ENCODE results near the gene TP53INP2.
A peak's percentile ranks its signal among the peaks of the same experiment; 100 is the strongest.
"Not testable (repeated sequence)": the region's sequence is repeated elsewhere in the genome, so short reads cannot be mapped to it uniquely, and the experiment has no call there.

Gene TP53INP2, protein sequence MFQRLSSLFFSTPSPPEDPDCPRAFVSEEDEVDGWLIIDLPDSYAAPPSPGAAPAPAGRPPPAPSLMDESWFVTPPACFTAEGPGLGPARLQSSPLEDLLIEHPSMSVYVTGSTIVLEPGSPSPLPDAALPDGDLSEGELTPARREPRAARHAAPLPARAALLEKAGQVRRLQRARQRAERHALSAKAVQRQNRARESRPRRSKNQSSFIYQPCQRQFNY

DNA sequence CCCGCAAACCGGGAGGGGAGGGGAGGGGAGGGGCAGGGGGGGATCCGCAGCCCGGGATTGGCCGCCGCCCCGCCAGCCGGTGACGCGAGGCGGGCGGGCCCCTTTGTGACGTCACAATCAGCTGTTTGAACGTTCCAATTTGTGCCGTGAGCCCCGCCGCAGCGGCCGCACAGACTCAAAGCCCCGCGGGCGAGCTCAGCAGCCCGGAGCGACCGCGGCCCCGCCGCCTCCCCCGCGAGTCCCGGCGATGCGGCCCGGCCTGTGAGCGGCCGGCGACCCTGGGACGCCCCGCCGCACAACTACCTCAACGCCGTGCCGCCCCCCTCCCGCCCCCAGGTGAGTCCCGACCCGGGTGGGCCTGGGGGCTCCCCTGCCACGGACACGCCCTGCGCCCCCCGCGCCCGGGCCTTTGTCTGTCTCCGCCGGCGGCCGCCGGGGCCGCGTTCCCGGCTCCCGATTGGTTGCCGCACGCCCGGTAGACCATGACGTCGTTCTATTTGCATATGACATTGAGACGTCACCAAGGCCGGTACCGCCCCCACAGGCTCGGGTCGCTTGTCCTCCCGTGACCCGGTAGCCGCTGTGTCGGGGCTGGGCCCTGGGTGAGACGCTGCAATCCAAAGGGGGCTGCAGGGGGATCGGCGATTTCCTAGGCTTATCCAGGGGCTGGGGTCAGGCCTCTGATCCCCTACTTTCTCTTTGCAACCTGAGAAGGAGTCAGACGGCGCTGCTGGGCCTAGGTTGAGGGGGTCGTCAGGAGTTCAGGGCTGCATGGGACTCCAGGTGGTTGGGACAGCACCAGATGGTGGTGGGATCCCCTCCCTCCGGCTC, at the start of gene TP53INP2:
TSS of gene TP53INP2 (plus strand) at position 168 of the 831 bp plus-strand sequence. CDS start 4,396 bp downstream, outside the sequence.
- DNase-seq: peak; percentile 77

DNA sequence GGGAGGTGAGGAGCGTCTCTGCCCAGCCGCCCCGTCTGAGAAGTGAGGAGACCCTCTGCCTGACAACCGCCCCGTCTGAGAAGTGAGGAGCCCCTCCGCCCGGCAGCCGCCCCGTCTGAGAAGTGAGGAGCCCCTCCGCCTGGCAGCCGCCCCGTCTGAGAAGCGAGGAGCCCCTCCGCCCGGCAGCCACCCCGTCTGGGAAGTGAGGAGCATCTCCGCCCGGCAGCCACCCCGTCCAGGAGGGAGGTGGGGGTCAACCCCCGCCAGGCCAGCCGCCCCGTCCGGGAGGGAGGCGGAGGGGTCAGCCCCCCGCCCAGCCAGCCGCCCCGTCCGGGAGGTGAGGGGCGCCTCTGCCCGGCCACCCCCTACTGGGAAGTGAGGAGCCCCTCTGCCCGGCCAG, 45.5 kb upstream of the TP53INP2 start:
- not testable (repeated sequence) for DNase-seq

DNA sequence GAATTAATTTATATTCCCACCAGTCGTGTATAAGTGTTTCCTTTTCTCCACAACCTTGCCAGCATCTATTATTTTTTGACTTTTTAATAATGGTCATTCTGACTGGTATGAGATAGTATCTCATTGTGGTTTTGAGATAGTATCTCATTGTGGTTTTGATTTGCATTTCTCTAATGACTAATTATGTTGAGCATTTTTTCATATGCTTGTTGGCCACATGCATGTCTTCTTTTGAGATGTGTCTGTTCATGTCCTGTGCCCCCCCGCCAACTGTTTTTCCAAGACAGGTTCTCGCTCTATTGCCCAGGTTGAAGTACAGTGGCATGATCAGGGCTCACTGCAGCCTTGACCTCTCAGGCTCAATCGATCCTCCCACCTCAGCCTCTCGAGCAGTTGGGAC, 42.3 kb upstream of the TP53INP2 start:
- DNase-seq: not testable (repeated sequence)

DNA sequence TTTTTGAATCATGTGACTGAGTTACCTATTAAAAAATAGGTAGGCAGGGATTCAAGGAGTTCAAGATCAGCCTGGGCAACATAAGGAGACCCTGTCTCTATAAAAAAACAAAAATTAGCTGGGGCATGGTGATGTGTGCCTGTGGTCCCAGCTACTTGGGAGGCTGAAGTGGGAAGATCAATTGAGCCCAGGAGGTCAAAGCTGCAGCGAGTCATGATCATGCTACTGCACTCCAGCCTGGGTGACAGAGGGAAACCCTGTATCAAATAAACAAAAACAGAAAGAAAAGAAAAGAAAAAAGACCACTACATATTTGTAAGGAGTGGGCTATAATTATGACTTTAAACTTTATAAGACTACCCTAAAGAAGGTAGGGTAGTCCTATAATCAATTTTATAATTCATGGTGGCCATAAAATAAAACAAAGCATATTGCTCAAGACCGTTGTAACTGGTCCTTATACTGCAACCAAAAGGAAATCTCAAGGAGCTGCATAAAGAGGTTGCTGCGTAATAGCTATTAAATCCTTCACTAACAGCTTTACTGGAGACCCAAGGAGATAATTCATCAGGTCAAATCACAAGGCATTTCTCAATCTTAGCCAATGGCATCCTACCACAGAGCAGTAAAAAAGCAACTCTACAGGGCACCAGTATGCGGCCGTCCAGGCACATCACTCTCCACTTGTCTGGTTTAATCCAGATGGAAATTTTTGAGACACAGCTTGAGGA, 40.8 kb upstream of the TP53INP2 start:
- no peak for DNase-seq

DNA sequence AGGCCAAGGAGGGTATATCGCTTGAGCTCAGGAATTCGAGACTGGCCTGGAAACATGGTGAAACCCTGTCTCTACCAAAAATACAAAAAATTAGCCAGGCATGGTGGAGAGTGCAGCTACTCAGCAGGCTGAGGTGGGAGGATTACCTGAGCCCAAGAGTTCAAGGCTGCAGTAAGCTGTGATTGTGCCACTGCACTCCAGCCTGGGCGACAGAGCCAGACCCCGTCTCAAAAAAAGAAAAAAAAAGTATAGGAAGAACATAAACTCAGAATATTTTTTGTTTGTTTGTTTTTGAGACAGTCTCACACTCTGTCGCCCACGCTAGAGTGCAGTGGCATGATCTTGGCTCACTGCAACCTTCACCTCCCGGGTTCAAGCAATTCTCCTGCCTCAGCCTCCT, 39.4 kb upstream of the TP53INP2 start:
- DNase-seq: not testable (repeated sequence)

DNA sequence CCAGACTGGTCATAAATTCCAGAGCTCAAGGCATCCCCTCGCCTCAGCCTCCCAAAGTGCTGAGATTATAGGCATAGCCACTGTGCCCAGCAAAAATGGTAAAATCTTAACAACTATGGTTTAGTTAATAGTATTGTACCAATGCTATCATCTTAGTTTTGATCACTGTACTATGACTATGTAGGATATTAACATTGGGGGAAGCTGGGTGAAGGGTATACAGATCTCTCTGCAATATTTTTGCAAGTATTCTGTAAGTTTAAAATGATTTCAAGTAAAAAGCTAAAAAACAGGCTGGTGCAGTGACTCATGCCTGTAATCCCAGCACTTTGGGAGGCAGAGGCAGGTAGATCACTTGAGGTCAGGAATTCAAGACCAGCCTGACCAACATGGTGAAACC, 35.0 kb upstream of the TP53INP2 start:
- DNase-seq: no peak

DNA sequence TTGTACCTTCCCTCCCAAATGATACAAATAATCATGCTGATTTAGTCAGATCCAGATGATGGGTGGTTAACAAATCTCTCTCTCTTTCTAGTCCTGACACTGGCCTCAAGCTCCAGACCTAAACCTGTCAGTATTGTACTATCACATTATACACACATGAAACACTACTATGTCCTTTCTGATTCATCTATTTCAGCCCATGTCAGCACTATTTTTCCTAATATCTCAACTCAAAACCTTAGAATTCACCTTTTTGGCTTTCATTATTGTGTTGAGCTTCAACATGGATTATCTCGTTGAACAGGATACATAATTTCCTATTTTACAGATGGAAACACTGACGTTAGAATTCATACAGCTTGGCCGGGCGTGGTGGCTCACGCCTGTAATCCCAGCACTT, 30.7 kb upstream of the TP53INP2 start:
- no peak for DNase-seq

DNA sequence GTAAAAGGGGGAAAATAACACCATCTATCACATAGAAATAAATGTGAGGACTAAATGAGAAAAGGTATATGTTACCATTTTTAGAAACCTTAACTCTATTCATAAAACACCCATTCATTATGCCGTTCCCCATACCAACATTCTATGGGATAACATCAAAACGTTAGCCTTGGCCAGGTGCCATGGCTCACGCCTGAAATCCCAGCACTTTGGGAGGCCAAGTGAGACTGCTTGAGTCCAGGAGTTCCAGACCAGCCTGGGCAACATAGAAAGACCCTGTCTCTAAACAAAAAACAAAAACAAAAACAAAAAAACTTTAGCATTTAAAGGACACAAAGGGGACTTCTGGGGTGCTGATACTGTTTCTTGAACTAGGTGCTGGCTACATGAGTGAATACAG, 28.6 kb upstream of the TP53INP2 start:
- no peak for DNase-seq

DNA sequence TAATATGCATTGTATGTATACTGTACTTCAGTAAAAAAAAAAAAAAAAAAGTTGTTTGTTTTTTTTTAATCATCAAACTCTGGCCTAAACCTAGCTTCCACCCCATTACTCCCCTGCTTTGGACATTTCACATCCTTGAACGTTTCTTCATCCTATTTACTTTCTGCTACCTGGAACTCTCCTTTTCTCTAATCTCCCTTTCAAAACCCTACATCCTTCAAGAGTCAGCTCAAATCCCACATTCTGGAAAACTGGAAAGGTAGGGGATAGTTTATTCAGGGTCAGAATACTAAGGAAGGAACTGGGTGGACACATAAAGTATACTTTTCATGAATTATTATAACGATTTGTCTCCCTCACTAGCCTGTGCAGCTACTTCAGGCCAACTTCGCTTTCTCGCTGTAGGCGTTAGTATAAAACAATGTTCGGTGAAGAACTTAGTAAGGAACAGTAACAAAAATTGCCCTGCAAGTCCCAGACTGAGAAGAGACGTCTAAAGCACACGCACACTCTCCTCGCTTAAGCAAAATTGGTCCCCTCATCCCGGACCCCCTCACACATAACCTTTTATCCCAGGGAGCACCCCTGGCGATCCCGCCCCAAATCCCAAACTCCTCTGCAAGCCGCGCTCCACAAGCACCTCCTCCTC, 28.0 kb upstream of the TP53INP2 start:
- DNase-seq: no peak

DNA sequence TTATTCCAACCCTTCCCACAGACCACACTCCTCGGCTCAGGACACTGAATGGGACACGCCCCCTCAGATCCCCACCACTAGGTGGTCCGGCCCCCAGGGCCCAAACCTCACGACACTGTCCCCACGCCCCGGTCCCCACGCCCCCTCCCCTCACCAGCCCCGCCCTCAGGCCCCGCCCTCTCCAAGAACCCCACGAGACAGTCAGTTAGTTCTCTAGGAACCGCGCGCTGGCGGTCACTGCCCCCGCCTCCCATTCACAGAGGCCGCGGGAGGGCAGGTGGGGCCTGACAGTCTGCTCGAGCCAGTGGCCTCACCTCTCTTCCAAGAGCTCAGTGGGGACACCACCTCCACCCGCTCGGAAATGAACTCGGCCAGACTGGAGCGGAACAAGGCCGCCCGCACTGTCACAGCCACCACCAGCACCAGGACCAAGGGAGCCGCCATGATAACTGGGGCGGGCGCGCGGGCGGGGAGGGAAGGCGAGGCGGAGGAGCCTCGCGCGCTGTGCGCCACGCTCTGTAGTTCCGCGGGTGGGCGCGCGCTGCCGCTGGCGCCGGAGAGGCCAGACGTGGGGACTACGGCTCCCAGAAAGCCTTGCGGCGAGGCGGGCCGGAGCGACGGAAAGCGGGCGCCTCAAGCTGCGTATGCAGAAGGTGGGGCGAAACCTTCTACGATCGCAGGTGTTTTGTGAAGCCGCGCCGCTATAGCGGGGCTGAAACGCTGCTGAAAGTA, 27.3 kb upstream of the TP53INP2 start, which contains the start of gene PIGU:
TSS of gene PIGU (minus strand) at position 451 of the 732 bp plus-strand sequence. CDS start at position 444, 7 bp downstream.
- peak; percentile 92 for DNase-seq

DNA sequence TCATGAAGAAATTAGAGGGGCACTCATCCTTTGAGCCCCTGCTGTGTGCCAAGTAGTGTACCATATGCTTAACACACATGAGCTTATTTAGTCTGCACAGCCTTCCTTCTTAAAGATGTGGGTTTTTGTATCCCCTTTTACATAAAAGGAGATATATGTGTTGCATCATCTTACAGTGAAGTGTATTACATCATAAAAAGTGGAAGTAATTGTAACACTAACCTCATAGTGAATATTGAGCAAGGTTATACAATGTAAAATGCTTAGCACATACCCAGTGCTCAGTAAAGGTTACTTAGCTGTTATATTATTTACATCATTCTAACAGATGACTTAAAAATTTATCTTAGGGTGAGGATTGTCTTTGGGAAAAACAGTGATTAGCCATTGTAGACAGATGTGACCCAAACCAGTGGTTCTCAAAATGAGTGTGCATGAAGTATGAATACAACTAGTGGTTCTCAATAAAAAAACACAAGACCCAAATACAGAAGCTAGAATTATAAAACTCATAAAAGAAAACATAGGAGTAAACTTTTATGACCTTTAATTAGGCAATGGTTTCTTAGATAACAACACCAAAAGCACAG, 23.5 kb upstream of the TP53INP2 start:
- no peak for DNase-seq

DNA sequence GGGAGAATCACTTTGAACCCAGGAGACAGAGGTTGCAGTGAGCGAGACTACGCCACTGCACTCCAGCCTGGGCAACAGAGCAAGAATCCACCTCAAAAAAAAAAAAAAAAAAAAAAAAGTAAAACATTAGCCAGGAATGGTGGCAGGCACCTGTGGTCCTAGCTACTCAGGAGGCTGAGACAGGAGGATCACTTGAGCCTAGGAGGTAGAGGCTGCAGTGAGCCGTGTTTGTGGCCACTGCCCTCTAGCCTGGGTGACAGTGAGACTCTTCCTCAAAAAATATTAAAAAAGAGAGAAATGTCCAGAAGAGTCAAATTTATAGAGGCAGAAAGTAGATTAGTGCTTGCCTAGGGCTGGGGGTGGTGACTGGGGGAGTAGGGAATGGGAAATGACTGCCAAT, 20.5 kb upstream of the TP53INP2 start:
- DNase-seq: no peak

DNA sequence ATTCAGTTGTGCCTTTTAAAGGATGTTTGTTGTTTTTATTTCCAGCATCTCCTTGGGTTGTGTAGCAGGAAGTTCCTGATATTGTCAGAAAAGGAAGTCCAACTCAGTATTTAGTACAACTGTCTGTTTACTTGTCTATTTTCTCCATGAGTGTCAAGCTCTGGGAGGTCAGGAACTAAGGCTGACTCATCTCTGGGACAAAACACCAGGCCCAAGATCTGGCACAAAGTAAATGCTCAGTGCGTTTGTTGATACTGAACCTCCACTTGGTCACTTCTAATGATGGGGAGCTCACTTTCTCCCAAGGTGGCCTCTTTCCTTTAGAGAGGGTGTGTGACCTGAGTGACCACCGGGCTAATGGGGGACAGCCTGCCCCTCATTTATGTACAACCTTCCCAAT, 14.7 kb upstream of the TP53INP2 start:
- DNase-seq: no peak

DNA sequence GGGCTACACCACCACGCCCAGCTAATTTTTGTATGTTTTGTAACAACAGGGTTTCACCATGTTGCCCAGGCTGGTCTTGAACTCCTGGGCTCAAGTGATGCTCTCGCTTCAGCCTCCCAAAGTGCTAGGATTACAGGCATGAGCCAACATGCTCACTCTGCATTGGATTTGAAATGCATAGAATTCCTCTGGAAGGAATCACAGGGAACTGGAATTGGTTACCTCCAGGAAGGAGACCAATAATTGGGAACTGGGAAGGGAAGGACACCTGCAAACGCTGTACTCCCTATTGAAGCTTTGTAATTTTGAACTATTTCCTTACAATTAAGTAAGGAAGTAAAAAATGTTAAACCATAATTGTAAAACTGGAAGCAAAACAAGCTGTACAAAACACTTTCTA, 12.3 kb upstream of the TP53INP2 start:
- DNase-seq: no peak

DNA sequence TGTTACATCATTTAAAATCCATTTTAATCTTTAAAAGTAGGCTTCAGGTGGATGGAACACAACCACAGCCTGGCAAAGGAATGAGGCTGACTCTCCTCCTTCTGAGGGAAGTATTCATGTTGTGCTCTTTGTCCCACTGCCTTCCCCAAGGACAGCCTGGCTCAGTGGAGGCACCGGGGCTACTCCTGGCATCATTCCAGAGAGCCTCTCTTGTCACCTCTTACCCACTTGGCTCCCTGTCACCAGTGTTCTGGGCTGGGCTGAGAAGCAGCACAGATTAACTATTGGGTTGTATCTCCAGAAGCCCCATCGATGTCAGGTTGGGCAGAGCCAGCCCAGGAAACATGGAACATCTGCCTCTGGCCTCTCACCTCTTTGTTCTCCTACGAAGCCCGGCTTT, 10.7 kb upstream of the TP53INP2 start:
- no peak for DNase-seq

DNA sequence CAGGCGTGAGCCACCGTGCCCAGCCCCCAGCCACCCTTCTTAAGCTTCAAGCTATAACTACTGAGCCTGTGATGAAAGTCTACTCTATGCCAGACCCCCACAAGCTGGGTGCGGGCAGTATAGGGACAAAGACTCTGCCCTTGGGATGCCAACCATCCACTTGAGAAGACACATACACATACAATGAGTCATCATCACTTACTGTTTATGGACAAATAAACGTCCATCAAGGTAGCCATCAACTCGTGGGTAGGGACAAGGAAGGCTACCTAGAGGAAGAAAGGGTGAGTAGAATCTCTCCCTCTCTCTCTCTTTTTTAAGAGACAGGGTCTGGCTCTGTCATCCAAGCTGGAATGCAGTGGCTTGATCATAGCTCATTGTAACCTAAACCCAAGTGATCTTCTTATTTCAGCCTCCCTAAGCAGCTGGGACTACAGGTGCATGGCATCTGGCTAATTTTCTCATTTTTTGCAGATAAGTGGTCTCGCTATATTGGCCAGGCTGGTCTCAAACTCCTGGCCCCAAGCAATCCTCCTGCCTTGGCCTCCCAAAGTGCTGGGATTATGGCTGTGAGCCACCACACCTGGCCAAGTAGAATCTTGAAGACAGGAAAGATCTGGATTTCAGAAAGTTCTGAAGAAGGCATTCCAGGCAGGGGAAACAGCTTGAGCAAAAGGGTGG, 2.6 kb upstream of the TP53INP2 start:
- no peak for DNase-seq

DNA sequence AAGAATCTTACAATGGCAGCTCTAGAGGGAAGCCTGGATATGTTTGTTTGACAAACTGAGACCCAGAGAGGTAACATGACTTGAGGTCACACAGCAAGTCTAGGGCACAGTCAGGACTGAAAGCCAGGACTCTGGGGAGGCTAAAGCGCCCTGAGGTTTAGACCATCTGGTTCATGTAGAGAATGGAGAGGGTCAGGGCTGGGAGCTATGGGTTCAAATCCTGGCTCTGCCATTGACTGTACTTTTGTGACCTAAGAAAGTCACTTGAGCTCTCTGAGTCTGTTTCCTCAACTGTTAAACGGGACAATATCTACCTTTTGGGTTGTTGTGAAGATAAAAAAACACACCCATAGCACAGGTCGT, 1.1 kb upstream of the TP53INP2 start:
- no peak for DNase-seq

DNA sequence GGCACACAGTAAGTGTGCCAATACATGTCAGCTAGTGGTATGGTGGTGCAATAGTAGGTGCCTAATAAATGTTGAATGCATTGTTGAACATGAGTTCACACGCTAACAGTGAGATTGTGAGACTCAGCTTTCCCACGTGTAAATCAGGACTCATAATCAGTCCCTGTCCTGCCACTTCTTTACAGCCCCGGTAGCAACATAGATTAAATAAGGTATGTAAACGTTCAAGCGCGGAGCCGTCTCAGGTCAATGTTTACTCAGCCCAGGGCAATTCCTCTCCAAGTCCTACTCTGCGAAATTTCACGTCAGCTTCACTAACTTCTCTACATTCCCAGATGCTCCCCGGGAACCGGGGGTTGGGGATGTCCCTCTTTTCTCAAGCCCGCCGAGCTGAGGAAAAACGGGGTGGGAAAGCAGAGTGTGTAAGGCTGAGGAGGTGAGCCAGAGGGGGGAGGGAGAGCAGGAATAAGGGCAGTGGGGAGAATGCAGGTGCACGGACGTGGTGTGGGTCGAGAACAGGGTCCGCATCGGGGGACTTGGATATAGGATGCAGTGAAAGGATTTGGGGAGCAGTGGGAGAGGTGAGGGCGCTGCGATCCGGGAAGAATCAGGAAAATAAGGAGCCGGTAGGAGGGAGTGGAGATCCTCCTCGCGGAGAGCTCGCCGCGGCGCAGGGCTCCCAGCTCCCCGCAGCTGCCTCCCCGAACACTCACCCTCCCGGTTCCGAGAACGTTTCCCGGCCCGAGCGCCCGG, 544 bp upstream of the TP53INP2 start:
- peak; percentile 13 for DNase-seq

DNA sequence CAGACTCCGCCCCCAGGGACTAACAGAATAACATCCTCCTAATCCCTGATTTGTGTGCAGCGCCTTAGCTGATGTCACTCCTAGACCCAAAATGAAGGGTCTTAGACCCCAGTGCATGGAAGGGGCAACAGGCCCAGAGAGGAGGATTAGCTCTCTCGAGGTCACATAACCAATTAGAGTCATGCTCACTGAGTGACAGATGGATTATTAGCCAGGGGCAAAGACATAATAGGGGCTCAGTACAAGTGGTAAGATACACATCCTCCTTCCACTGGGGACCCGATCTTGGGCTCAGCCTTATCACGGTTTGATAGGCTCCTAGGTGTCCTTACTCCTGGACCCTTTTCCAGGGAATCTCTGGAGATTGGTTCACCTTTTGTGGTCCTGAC, 858 bp downstream of the TP53INP2 start:
- no peak for DNase-seq

DNA sequence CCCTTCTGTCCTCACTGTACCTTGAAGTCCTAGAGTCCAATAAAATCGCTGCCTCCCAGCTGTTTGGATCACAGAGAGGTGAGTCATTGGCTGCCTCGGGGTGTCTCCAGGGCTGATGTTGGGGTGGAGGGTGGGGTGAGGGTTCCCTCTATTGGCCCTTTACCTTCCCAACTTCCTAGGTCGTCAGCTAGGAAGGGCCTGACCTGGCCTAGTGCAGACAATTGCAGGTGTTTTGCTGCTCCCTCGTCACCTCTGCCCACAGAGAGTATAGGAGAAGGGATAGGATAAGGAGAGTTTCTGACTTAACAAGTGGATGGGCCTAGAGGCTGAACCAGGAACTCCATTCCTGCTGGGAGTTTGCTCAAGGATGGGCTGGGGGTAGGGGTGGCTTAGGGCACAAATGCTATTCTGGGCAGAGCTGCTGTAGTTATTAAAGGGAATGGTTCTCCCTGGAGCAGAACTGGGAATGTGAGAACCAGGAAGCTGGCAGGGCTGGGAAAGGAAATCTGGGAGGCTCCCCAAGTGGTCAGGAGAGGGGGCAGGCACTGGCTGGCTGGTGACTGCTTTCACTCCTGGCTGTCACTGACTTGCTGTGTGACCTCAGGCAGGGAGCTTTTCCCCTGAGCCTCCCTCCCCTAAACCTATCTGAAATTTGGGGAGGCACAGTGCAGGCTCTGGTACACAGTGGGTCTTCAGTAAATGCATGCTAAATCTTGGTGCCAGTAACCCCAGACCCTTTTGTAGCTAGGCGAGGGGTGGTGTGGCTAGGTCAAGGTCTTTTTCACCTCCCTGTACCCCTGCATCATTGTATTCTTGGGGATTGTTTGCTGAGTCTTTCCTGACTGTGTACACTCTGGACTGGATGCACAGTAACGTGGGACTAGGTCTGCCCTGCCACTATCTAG, 1.5 kb downstream of the TP53INP2 start:
- DNase-seq: no peak

Data from activated T-cell treated with anti-CD3 and anti-CD28 coated beads for 4 hours (primary cell).